Trophoblast cell (in vitro differentiated cells and primary cell): ENCODE results near the gene LY86.

Source experiments
- DNase-seq, 2 donors: peaks; one replicate each; pipeline ENCODE4 v3.0.0-alpha.2; 2016
- H2AFZ ChIP-seq: 2 replicates; pipeline ENCODE4 v1.6.1; 2013; ENCODE audit warnings: low read length, moderate library complexity, mild to moderate bottlenecking; ENCODE audit not compliant: insufficient read depth, poor library complexity
- H2AK5ac ChIP-seq: 2 replicates; pipeline ENCODE4 v1.6.1; 2013; ENCODE audit warnings: mild to moderate bottlenecking, low read length
- H2BK120ac ChIP-seq: 2 replicates; pipeline ENCODE4 v1.6.1; 2013; ENCODE audit warnings: low read length, mild to moderate bottlenecking, moderate library complexity; ENCODE audit not compliant: insufficient read depth, poor library complexity
- H2BK12ac ChIP-seq: 2 replicates; pipeline ENCODE4 v1.6.1; 2013; ENCODE audit warnings: mild to moderate bottlenecking, low read length, moderate library complexity
- H2BK5ac ChIP-seq: 2 replicates; pipeline ENCODE4 v1.6.1; 2013; ENCODE audit warnings: low read length, low read depth, moderate library complexity, mild to moderate bottlenecking; ENCODE audit not compliant: poor library complexity
- H3K14ac ChIP-seq: 2 replicates; pipeline ENCODE4 v1.6.1; 2013; ENCODE audit warnings: mild to moderate bottlenecking, low read length
- H3K18ac ChIP-seq: 2 replicates; pipeline ENCODE4 v1.6.1; 2013; ENCODE audit warnings: mild to moderate bottlenecking, low read length
- H3K23ac ChIP-seq: 2 replicates; pipeline ENCODE4 v1.6.1; 2013; ENCODE audit warnings: low read length
- H3K27ac ChIP-seq: 2 replicates; pipeline ENCODE4 v1.5.1; 2013; ENCODE audit warnings: low read depth, mild to moderate bottlenecking, inconsistent platforms, low read length, moderate library complexity
- H3K27me3 ChIP-seq: 2 replicates; pipeline ENCODE4 v1.6.1; 2013; ENCODE audit warnings: inconsistent platforms, mild to moderate bottlenecking, low read length, moderate library complexity; ENCODE audit not compliant: insufficient read depth
- H3K36me3 ChIP-seq, 2 experiments: 1 replicate in 1 of 2; 2 replicates in 1 of 2; pipeline ENCODE4 v1.6.1; 2013; ENCODE audit warnings: low read length in 2 of 2, mild to moderate bottlenecking in 2 of 2, moderate library complexity in 1 of 2; ENCODE audit not compliant: insufficient read depth in 2 of 2, control insufficient read depth in 1 of 2
- H3K4ac ChIP-seq: 2 replicates; pipeline ENCODE4 v1.6.1; 2013; ENCODE audit warnings: low read depth, mild to moderate bottlenecking, low read length, moderate library complexity
- H3K4me1 ChIP-seq, 2 experiments: 1 replicate in 1 of 2; 2 replicates in 1 of 2; pipeline ENCODE4 v1.6.1; 2013; ENCODE audit warnings: low read length in 2 of 2, mild to moderate bottlenecking in 2 of 2, moderate library complexity in 1 of 2; ENCODE audit not compliant: insufficient read depth in 2 of 2, control insufficient read depth in 1 of 2
- H3K4me2 ChIP-seq: 2 replicates; pipeline ENCODE4 v1.6.1; 2013; ENCODE audit warnings: inconsistent platforms, mild to moderate bottlenecking, low read length, moderate library complexity
- H3K4me3 ChIP-seq: 2 replicates; pipeline ENCODE4 v1.5.1; 2013; ENCODE audit warnings: mild to moderate bottlenecking, low read depth, low read length, inconsistent platforms
- H3K79me1 ChIP-seq: one replicate; pipeline ENCODE4 v1.6.1; 2013; ENCODE audit warnings: low read length
- H3K79me2 ChIP-seq: 2 replicates; pipeline ENCODE4 v1.6.1; 2013; ENCODE audit warnings: low read length, mild to moderate bottlenecking; ENCODE audit not compliant: control insufficient read depth, insufficient read depth, poor library complexity
- H3K9ac ChIP-seq: 2 replicates; pipeline ENCODE4 v1.6.1; 2013; ENCODE audit warnings: mild to moderate bottlenecking, low read length
- H3K9me3 ChIP-seq: 2 replicates; pipeline ENCODE4 v1.6.1; 2013; ENCODE audit warnings: low read depth, mild to moderate bottlenecking, control low read depth, inconsistent platforms, low read length; ENCODE audit not compliant: insufficient read depth
- H4K12ac ChIP-seq: 2 replicates; pipeline ENCODE4 v1.6.1; 2013; ENCODE audit warnings: low read depth, mild to moderate bottlenecking, low read length, moderate library complexity
- H4K8ac ChIP-seq: 2 replicates; pipeline ENCODE4 v1.6.1; 2013; ENCODE audit warnings: low read depth, mild to moderate bottlenecking, low read length, moderate library complexity
- H4K91ac ChIP-seq: one replicate; pipeline ENCODE4 v1.6.1; 2013; ENCODE audit warnings: low read depth, mild to moderate bottlenecking, low read length, moderate library complexity
- WGBS: extraction: QIAGEN DNeasy Blood & Tissue Kit; methylation state at CpG from one replicate; pipeline ENCODE4 v1.1.7; 2013; ENCODE audit warnings: missing lambda C conversion rate; ENCODE audit not compliant: insufficient read length, insufficient coverage; ENCODE audit errors: extremely low coverage; 5-methylcytosine and 5-hydroxymethylcytosine counted together

Gene LY86

DNA sequence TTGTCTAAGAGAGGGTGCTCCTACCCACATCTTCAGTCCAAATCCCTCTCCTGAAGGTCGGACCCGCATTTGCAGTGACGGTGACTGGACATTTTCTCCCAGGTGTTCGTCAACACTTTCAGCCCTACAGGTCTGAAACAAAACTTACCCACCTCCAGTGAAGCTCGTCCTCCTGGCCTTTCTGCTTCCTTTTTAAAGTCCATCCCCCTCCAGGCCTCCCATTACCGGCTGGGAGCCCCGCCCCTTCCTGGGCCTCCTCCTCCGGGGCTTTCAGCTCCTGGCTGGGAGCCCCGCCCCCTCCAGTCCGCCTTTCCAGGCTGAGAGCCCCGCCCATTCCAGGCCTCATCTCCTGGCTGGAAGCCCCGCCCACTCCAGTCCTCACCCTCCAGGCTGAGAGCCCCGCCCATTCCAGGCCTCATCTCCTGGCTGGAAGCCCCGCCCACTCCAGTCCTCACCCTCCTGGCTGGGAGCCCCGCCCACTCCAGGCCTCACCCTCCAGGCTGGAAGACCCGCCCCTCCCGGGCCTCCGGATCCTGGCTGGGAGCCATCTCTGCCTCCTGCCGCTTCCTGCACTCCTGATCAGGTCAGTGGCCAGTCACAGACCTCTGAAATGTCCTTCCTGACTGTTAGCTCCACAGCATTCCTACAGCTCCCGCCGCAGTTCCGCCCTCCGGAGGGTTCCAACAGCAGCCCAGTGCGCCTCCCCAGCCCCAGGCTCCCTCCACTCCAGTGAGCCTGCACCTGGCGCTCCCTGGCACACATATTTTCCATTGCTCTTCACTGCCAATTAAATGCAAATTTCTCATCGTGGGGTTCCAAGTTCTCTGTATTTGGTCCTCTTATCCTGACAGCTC lies 98.5 kb downstream of the LY86 start:
- Histone ChIP-seq H2AK5ac (no peak overlapping the region), H3K4me1 (peaks cover 0 to 2% of the 10 kb centered on the region in 2 experiments), H3K79me2 (peaks cover 2% of the 10 kb centered on the region), H3K27me3 (no peaks in the 10 kb centered on the region), H3K4me2 (peak overlapping the region; percentile 53), H2BK5ac (no peak overlapping the region), H3K18ac (no peak overlapping the region), H4K12ac (peak overlapping the region; percentile 92), H2BK120ac (peak overlapping the region; percentile 39), H3K36me3 (no peaks in the 10 kb centered on the region), H3K4me3 (peak overlapping the region; percentile 15), H3K9ac (no peak overlapping the region), H3K9me3 (peaks cover 7% of the 10 kb centered on the region), H3K23ac (no peak overlapping the region), H3K4ac (no peak overlapping the region), H3K79me1 (peaks cover 2% of the 10 kb centered on the region), H4K91ac (peak overlapping the region; percentile 39), H3K27ac (no peak overlapping the region), H2BK12ac (no peak overlapping the region), H2AFZ (peak overlapping the region; percentile 77), H4K8ac (peak overlapping the region; percentile 90), H3K14ac (peak overlapping the region; percentile 53)
- peak; percentile 97 to 98 for DNase-seq
- WGBS = no CpG with 5 or more reads among the region's 26 CpGs

GRCh38 chr6:6688283-6688682 lies 99.8 kb downstream of the LY86 start:
- DNase-seq = no peak
- H4K12ac ChIP-seq = no peak overlapping the region
- H2BK120ac ChIP-seq = no peak overlapping the region
- no peak overlapping the region for H2BK12ac ChIP-seq
- H3K14ac ChIP-seq = no peak overlapping the region
- peaks cover 2% of the 10 kb centered on the region for H3K79me2 ChIP-seq
- no peak overlapping the region for H3K4ac ChIP-seq
- no peak overlapping the region for H3K9ac ChIP-seq
- H3K27me3 ChIP-seq = no peaks in the 10 kb centered on the region
- H3K36me3 ChIP-seq = no peaks in the 10 kb centered on the region
- H3K9me3 ChIP-seq = peaks cover 7% of the 10 kb centered on the region
- H3K79me1 ChIP-seq = peaks cover 2% of the 10 kb centered on the region
- no peak overlapping the region for H3K4me2 ChIP-seq
- no peak overlapping the region for H3K23ac ChIP-seq
- no peak overlapping the region for H3K27ac ChIP-seq
- no peak overlapping the region for H3K4me3 ChIP-seq
- no peak overlapping the region for H2AFZ ChIP-seq
- no peak overlapping the region for H4K8ac ChIP-seq
- H2BK5ac ChIP-seq = no peak overlapping the region
- no peak overlapping the region for H3K18ac ChIP-seq
- no peak overlapping the region for H4K91ac ChIP-seq
- no CpG with 5 or more reads among the region's 1 CpG for WGBS
- H2AK5ac ChIP-seq = no peak overlapping the region
- peaks cover 0 to 2% of the 10 kb centered on the region in 2 experiments for H3K4me1 ChIP-seq

DNA sequence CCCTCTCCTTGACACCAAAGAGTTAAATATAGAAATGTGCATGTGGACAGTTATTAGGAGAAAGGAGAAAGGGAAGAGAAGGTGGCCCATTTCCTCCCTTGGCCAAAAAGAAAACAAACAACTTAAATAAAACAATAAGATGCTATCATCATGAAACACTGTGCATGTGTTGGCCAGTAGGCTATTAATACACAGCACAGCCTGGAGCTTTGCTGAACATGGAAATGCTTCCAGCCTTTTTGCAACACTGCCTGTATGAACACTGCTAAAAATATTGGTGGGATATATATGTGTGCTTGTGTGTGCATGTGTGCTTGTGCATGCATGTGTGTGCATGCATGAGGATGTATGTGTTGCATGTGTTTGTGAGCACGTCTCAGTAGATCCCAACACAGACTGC lies 100.4 kb downstream of the LY86 start:
- WGBS = no CpG with 5 or more reads among the region's 1 CpG
- no peak overlapping the region for H4K12ac ChIP-seq
- H2BK5ac ChIP-seq = no peak overlapping the region
- no peak overlapping the region for H2AFZ ChIP-seq
- H4K8ac ChIP-seq = no peak overlapping the region
- no peaks in the 10 kb centered on the region for H3K36me3 ChIP-seq
- peaks cover 7% of the 10 kb centered on the region for H3K9me3 ChIP-seq
- no peak overlapping the region for H3K4me2 ChIP-seq
- no peak overlapping the region for H3K23ac ChIP-seq
- no peak overlapping the region for H3K4me3 ChIP-seq
- no peak overlapping the region for H2BK120ac ChIP-seq
- H4K91ac ChIP-seq = no peak overlapping the region
- peaks cover 2% of the 10 kb centered on the region for H3K79me2 ChIP-seq
- H3K27ac ChIP-seq = no peak overlapping the region
- peaks cover 0 to 2% of the 10 kb centered on the region in 2 experiments for H3K4me1 ChIP-seq
- no peaks in the 10 kb centered on the region for H3K27me3 ChIP-seq
- H3K14ac ChIP-seq = no peak overlapping the region
- H3K4ac ChIP-seq = no peak overlapping the region
- H2AK5ac ChIP-seq = no peak overlapping the region
- DNase-seq = no peak
- no peak overlapping the region for H2BK12ac ChIP-seq
- no peak overlapping the region for H3K9ac ChIP-seq
- H3K79me1 ChIP-seq = peaks cover 2% of the 10 kb centered on the region
- no peak overlapping the region for H3K18ac ChIP-seq

GRCh38 chr6:6689400-6690143 lies 101.1 kb downstream of the LY86 start:
- DNase-seq = no peak
- no peak overlapping the region for H3K23ac ChIP-seq
- H2BK12ac ChIP-seq = no peak overlapping the region
- no peak overlapping the region for H3K4ac ChIP-seq
- no peak overlapping the region for H3K27ac ChIP-seq
- no peak overlapping the region for H4K91ac ChIP-seq
- no CpG with 5 or more reads among the region's 2 CpGs for WGBS
- H3K4me3 ChIP-seq = no peak overlapping the region
- H3K79me1 ChIP-seq = peaks cover 2% of the 10 kb centered on the region
- H4K12ac ChIP-seq = no peak overlapping the region
- no peak overlapping the region for H3K9ac ChIP-seq
- peaks cover 0 to 2% of the 10 kb centered on the region in 2 experiments for H3K4me1 ChIP-seq
- H3K36me3 ChIP-seq = no peaks in the 10 kb centered on the region
- peaks cover 7% of the 10 kb centered on the region for H3K9me3 ChIP-seq
- H2BK5ac ChIP-seq = no peak overlapping the region
- no peaks in the 10 kb centered on the region for H3K27me3 ChIP-seq
- peaks cover 2% of the 10 kb centered on the region for H3K79me2 ChIP-seq
- no peak overlapping the region for H3K14ac ChIP-seq
- no peak overlapping the region for H3K18ac ChIP-seq
- H2BK120ac ChIP-seq = no peak overlapping the region
- no peak overlapping the region for H2AK5ac ChIP-seq
- no peak overlapping the region for H4K8ac ChIP-seq
- no peak overlapping the region for H3K4me2 ChIP-seq
- no peak overlapping the region for H2AFZ ChIP-seq
